HEK293T (cell line): ENCODE measurements around the gene TCIRG1.
A peak's percentile ranks its signal among the peaks of the same experiment; 100 is the strongest.

Experiments
- CTCF ChIA-PET: fragments of 350-600 bp; formaldehyde crosslinking; extraction: SDS; loops from one replicate; lab custom pipeline; 2021; ENCODE audit warnings: antibody characterized with exemption, inconsistent platforms; lab: Yijun Ruan, JAX
- POLR2A ChIA-PET: fragments of 350-600 bp; formaldehyde crosslinking; extraction: SDS; loops from one replicate; lab custom pipeline; 2020; ENCODE audit warnings: antibody characterized with exemption, inconsistent platforms; lab: Yijun Ruan, JAX
- DNase-seq: peaks from one replicate; pipeline ENCODE4 v3.0.0; 2012; ENCODE audit warnings: mixed read lengths; ENCODE audit errors: extremely low spot score
- ARNT ChIP-seq: fragments of 450-650 bp; IDR thresholded peaks from 2 replicates; pipeline ENCODE4 v1.6.1; 2017; ENCODE audit warnings: mild to moderate bottlenecking
- BHLHE40 ChIP-seq: fragments of 450-650 bp; IDR thresholded peaks from 2 replicates; pipeline ENCODE4 v1.6.1; 2016; ENCODE audit warnings: mild to moderate bottlenecking, moderate library complexity, borderline replicate concordance
- CTBP1 ChIP-seq: fragments of 450-650 bp; IDR thresholded peaks from 2 replicates; pipeline ENCODE4 v1.6.1; 2016; ENCODE audit warnings: borderline replicate concordance
- ELF4 ChIP-seq: fragments of 450-650 bp; IDR thresholded peaks from 2 replicates; pipeline ENCODE4 v1.6.1; 2017; ENCODE audit warnings: antibody characterized with exemption
- FOXA1 ChIP-seq: fragments of 450-650 bp; IDR thresholded peaks from 2 replicates; pipeline ENCODE4 v1.6.1; 2016; ENCODE audit warnings: mild to moderate bottlenecking
- FOXK2 ChIP-seq: fragments of 450-650 bp; IDR thresholded peaks from 2 replicates; pipeline ENCODE4 v1.6.1; 2016; ENCODE audit warnings: mild to moderate bottlenecking
- FOXM1 ChIP-seq: fragments of 450-650 bp; IDR thresholded peaks from 2 replicates; pipeline ENCODE4 v1.6.1; 2017; ENCODE audit warnings: mild to moderate bottlenecking, borderline replicate concordance
- HDGF ChIP-seq: fragments of 450-650 bp; IDR thresholded peaks from 2 replicates; pipeline ENCODE4 v1.6.1; 2017; ENCODE audit warnings: antibody characterized with exemption, borderline replicate concordance
- L3MBTL2 ChIP-seq: fragments of 450-650 bp; conservative IDR thresholded peaks from 2 replicates; pipeline ENCODE4 v1.6.1; 2016; ENCODE audit warnings: mild to moderate bottlenecking
- LEF1 ChIP-seq: fragments of 450-650 bp; IDR thresholded peaks from 2 replicates; pipeline ENCODE4 v1.6.1; 2017; ENCODE audit warnings: mild to moderate bottlenecking, borderline replicate concordance
- NFRKB ChIP-seq: fragments of 450-650 bp; IDR thresholded peaks from 2 replicates; pipeline ENCODE4 v1.6.1; 2016; ENCODE audit warnings: mild to moderate bottlenecking, moderate library complexity
- SP1 ChIP-seq: fragments of 450-650 bp; IDR thresholded peaks from 2 replicates; pipeline ENCODE4 v1.6.1; 2017
- SUZ12 ChIP-seq: fragments of 450-650 bp; IDR thresholded peaks from 2 replicates; pipeline ENCODE4 v1.6.1; 2016; ENCODE audit warnings: mild to moderate bottlenecking
- TARDBP ChIP-seq: fragments of 450-650 bp; IDR thresholded peaks from 2 replicates; pipeline ENCODE4 v1.6.1; 2016
- ZNF384 ChIP-seq: fragments of 450-650 bp; IDR thresholded peaks from 2 replicates; pipeline ENCODE4 v1.6.1; 2016
- TF ChIP-seq, protein P1 (sequence below): fragments of 450-650 bp; IDR thresholded peaks from 2 replicates; pipeline ENCODE4 v1.6.1; 2016

The TCIRG1 gene

DNA sequence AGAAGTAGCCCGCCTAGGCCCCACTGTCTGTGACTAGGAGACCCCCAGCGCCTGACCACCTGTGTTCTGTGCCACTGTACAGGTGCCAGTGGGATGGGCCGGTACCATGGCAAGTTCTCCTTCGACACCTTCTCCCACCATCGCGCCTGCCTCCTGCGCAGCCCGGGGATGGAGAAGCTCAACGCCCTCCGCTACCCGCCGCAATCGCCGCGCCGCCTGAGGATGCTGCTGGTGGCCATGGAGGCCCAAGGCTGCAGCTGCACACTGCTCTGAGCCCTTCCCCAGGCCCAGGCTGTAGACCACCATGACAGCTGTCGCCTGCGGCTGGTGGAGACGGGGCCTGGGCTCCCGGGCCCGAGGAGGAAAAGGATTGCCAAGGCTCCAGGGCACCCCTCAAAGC is 11.2 kb upstream of the TCIRG1 start:
- TF ChIP-seq FOXA1 (no peak), NFRKB (no peak), ARNT (no peak), L3MBTL2 (no peak), LEF1 (no peak), FOXM1 (no peak), ZNF384 (no peak), ELF4 (no peak), CTBP1 (no peak), SP1 (no peak), BHLHE40 (no peak), FOXK2 (no peak), HDGF (no peak), TARDBP (no peak), SUZ12 (no peak)
- TF ChIP-seq, protein P1, sequence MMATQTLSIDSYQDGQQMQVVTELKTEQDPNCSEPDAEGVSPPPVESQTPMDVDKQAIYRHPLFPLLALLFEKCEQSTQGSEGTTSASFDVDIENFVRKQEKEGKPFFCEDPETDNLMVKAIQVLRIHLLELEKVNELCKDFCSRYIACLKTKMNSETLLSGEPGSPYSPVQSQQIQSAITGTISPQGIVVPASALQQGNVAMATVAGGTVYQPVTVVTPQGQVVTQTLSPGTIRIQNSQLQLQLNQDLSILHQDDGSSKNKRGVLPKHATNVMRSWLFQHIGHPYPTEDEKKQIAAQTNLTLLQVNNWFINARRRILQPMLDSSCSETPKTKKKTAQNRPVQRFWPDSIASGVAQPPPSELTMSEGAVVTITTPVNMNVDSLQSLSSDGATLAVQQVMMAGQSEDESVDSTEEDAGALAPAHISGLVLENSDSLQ: no peak
- CTCF ChIA-PET: no interaction called here
- POLR2A ChIA-PET: interaction anchor here (1.1 kb wide), 1 partner anchor 15 kb away, joined by 3 read pairs; no protein-coding TSS in a partner anchor
- no peak for DNase-seq

DNA sequence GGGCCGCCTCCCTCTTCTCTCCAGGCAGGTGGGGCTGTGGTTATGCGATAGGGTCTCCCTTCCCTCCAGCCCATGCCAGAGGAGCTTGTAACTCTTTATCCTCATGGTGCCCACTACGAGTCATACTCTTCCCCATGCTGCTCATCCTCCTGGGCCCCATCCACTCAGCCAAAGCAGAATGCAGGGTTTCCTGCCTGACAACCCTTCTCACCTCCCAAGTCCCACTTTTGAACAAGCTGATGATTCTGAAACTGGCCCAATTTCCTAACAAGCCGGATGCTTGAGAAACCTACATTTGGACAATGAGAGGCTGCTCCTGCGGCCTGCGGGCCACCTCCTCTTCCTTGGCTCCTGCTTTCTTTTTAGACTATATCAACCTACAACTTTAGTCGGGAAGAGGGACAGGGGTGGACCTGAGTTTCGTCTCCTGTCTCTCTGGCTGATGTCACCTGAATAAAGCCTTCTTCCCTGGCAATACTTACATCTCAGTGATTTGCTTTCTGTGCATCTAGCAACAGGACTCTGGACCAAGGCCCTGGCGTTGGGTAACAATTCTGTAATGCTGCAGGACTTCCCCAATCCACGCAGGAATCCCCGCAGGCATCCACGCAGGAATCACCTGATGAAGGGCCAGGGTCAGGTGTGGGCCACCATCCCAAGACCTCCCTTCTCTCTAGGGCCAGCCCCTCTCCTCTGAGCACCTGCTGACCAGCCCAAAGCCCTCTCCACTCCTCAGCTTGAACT is 9.9 kb upstream of the TCIRG1 start:
- TF ChIP-seq SP1 (no peak), FOXM1 (no peak), FOXA1 (no peak), FOXK2 (no peak), HDGF (no peak), ZNF384 (no peak), CTBP1 (no peak), ELF4 (no peak), LEF1 (no peak), BHLHE40 (no peak), SUZ12 (no peak), TARDBP (no peak), L3MBTL2 (no peak), ARNT (no peak)
- TF ChIP-seq, protein P1: no peak
- no peak for DNase-seq
- CTCF ChIA-PET: no interaction called here
- POLR2A ChIA-PET: interaction anchor here (6.2 kb wide), 1 partner anchor 13 kb away, joined by 43 read pairs; the partner anchor contains the start of gene TCIRG1

DNA sequence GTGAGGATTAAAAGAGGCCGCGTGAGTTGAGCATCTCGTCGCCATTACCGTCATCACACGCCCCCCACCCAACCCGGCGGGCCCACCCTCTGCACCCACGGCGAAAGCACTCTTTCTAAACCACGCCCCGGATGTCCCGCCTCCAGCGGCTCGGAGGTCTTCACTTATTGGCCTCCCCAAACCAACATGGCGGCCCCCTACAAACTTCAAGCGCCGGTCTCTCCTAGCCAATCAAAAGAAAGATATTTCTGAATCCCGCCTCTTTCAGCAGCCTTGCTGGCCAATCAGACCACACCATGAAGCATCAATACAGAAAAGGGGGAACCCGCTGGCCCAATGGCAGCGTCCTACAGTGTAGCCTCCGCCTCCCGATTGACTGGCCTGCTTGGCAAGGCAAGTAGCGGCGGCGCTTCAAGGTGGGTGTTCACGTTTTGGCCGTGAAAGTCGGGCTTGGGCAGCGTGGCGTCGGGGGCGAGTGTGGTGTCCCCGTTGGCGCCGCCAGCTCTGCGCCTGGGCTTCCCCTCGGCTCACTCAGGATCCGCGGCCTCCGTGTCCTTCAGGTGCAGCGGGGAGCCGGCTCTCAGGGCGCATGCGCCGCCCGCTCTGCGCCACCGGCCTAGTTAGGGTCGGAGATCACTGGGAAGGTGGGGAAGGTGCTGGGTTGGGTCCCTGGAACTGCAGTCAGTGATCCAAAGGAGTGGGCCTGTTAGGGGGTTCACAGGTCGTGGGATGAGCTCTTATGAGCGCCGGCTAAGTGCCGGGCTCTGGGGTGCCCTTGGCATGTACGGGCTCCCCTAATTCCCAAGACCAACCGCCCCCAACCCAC is 8.3 kb upstream of the TCIRG1 start, which contains the start of gene NDUFS8:
NDUFS8 (plus strand) TSS at position 364 of the 826 bp plus-strand sequence. CDS start 1,471 bp downstream, outside the sequence.
- CTCF ChIA-PET: no interaction called here
- TF ChIP-seq FOXM1: no peak
- no peak for TF ChIP-seq BHLHE40
- no peak for TF ChIP-seq LEF1
- TF ChIP-seq L3MBTL2: 0 out of 2 replicates have a peak, but pooled peaks have one; percentile 7
- no peak for TF ChIP-seq CTBP1
- no peak for TF ChIP-seq ELF4
- no peak for TF ChIP-seq ARNT
- TF ChIP-seq HDGF: no peak
- no peak for TF ChIP-seq TARDBP
- TF ChIP-seq SUZ12: no peak
- TF ChIP-seq ZNF384: no peak
- TF ChIP-seq SP1: no peak
- no peak for TF ChIP-seq FOXA1
- TF ChIP-seq, protein P1: peak; percentile 97
- TF ChIP-seq FOXK2: no peak
- POLR2A ChIA-PET: interaction anchor here (0.8 to 6.2 kb wide), 4 partner anchors 11 to 176 kb away, joined by 3 to 43 read pairs (median 4); partner anchors contain the start of genes ALDH3B1 and TCIRG1
- DNase-seq: peak; percentile 97

DNA sequence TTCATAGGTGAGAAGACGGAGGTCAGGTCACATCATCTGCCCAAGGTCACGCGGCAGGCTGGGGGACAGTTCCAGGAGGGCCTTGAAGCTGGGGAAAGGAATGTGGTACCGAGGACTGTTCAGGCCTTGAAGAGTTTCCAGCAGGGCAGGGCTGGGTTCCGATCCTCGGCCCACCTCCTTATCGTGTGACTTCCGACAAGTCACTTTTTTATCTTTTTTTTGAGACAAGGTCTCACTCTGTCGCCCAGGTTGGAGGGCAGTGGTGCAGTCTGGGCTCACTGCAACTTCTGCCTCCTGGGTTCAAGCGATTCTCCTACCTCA is 7.7 kb upstream of the TCIRG1 start:
- ChIA-PET CTCF (no interaction called here), POLR2A (interaction anchor here (1.6 to 6.2 kb wide), 2 partner anchors 10 to 21 kb away, joined by 5 to 43 read pairs; partner anchors contain the start of genes ALDH3B1 and TCIRG1)
- no peak for TF ChIP-seq HDGF
- no peak for TF ChIP-seq FOXA1
- no peak for TF ChIP-seq ARNT
- no peak for TF ChIP-seq BHLHE40
- TF ChIP-seq FOXK2: no peak
- no peak for TF ChIP-seq FOXM1
- no peak for TF ChIP-seq CTBP1
- TF ChIP-seq TARDBP: no peak
- TF ChIP-seq, protein P1: no peak
- TF ChIP-seq LEF1: no peak
- TF ChIP-seq SUZ12: no peak
- TF ChIP-seq SP1: no peak
- TF ChIP-seq L3MBTL2: no peak
- TF ChIP-seq ELF4: no peak
- no peak for TF ChIP-seq ZNF384
- TF ChIP-seq NFRKB: no peak
- DNase-seq: no peak
